Endothelial cell of umbilical vein (primary cell): ENCODE data around the gene QSOX2.

Experiments
- EZH2 ChIP-seq: IDR thresholded peaks from 2 replicates; pipeline ENCODE4 v1.6.1; 2012; ENCODE audit warnings: borderline replicate concordance, low read depth, mild to moderate bottlenecking, moderate library complexity, low read length, inconsistent platforms; ENCODE audit not compliant: severe bottlenecking
- FOS ChIP-seq: IDR thresholded peaks from 2 replicates; pipeline ENCODE4 v1.6.1; 2011; ENCODE audit warnings: mild to moderate bottlenecking, low read length, moderate library complexity, borderline replicate concordance; ENCODE audit not compliant: insufficient read depth
- JUN ChIP-seq: IDR thresholded peaks from 2 replicates; pipeline ENCODE4 v1.6.1; 2011; ENCODE audit warnings: borderline replicate concordance, low read depth; ENCODE audit not compliant: insufficient read length, insufficient read depth
- MYC ChIP-seq: IDR thresholded peaks from one replicate; pipeline ENCODE4 v1.6.1; 2011; ENCODE audit warnings: mild to moderate bottlenecking, low read depth, low read length
- POLR2A ChIP-seq: IDR thresholded peaks from 2 replicates; pipeline ENCODE4 v1.6.1; 2012; ENCODE audit warnings: low read depth, mild to moderate bottlenecking, control low read depth, low read length
- POLR2AphosphoS5 ChIP-seq: IDR thresholded peaks from 2 replicates; pipeline ENCODE4 v1.6.1; 2012; ENCODE audit warnings: low read depth, mild to moderate bottlenecking, control low read depth, low read length, moderate library complexity; ENCODE audit not compliant: insufficient read depth
- TF ChIP-seq, protein P1 (sequence below), 2 donors: IDR thresholded peaks; 1 replicate in 1 of 2; 2 replicates in 1 of 2; pipeline ENCODE4 v1.5.1; 2011; ENCODE audit warnings: low read length in 2 of 2, mild to moderate bottlenecking in 2 of 2, moderate library complexity in 2 of 2, control low read depth in 1 of 2, inconsistent platforms in 1 of 2, low read depth in 1 of 2; ENCODE audit not compliant: insufficient read depth in 1 of 2; ENCODE audit errors: extremely low read depth in 1 of 2
- TF ChIP-seq, protein P2 (sequence below): IDR thresholded peaks from 2 replicates; pipeline ENCODE4 v1.6.1; 2011; ENCODE audit not compliant: insufficient read depth, insufficient read length

DNA sequence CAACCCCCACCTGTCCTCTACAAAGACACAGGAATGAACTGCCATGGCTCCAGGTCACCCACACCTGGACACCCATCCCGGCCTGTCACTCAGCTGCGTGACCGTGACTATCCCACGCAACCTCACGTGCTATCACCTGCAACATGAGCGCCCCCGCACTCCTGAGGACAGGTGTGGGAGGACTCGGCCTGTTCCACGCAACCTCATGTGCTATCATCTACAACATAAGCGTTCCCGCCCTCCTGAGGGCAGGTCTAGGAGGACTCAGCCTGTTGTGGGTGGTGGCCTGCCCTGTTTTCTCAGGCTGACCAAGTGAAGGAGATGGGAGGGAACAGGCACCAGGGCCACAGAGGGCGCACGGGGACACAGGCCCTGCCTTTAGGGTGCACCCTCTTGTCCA lies 4.1 kb downstream of the QSOX2 start:
- TF ChIP-seq, protein P1, sequence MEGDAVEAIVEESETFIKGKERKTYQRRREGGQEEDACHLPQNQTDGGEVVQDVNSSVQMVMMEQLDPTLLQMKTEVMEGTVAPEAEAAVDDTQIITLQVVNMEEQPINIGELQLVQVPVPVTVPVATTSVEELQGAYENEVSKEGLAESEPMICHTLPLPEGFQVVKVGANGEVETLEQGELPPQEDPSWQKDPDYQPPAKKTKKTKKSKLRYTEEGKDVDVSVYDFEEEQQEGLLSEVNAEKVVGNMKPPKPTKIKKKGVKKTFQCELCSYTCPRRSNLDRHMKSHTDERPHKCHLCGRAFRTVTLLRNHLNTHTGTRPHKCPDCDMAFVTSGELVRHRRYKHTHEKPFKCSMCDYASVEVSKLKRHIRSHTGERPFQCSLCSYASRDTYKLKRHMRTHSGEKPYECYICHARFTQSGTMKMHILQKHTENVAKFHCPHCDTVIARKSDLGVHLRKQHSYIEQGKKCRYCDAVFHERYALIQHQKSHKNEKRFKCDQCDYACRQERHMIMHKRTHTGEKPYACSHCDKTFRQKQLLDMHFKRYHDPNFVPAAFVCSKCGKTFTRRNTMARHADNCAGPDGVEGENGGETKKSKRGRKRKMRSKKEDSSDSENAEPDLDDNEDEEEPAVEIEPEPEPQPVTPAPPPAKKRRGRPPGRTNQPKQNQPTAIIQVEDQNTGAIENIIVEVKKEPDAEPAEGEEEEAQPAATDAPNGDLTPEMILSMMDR (IDR thresholded peaks at IDR 0.05; ENCODE audit: extremely low read depth in 1 of 2, insufficient read depth in 1 of 2, low read depth in 1 of 2, low read length in 2 of 2) = no peak
- TF ChIP-seq EZH2 = no peak
- TF ChIP-seq POLR2A = no peak
- no peak for TF ChIP-seq JUN
- TF ChIP-seq FOS = no peak
- TF ChIP-seq POLR2AphosphoS5 = no peak
- TF ChIP-seq MYC = no peak
- TF ChIP-seq, protein P2, sequence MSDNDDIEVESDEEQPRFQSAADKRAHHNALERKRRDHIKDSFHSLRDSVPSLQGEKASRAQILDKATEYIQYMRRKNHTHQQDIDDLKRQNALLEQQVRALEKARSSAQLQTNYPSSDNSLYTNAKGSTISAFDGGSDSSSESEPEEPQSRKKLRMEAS = no peak
